A549 treated with DMSO at 1 μM for 4 hours (cell line): Measurements from ENCODE around the gene GPR34. TPM values are rescaled to one million over a fixed set of nuclear protein-coding genes. Genes with fewer than 3 reads are reported as not detected.

Source experiments
- total RNA-seq: library from RNA; stranded (reverse); fragments of 200-300 nt; extraction: Qiagen RNA extraction; gene quantifications from 5 replicates; pipeline ENCODE4 v1.2.3, GENCODE V29; 2022; ENCODE audit warnings: low read depth

GPR34 gene, protein sequence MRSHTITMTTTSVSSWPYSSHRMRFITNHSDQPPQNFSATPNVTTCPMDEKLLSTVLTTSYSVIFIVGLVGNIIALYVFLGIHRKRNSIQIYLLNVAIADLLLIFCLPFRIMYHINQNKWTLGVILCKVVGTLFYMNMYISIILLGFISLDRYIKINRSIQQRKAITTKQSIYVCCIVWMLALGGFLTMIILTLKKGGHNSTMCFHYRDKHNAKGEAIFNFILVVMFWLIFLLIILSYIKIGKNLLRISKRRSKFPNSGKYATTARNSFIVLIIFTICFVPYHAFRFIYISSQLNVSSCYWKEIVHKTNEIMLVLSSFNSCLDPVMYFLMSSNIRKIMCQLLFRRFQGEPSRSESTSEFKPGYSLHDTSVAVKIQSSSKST
- total RNA-seq = 0.07 to 0.11 TPM in 2 of 5 replicates, not detected in the others

DNA sequence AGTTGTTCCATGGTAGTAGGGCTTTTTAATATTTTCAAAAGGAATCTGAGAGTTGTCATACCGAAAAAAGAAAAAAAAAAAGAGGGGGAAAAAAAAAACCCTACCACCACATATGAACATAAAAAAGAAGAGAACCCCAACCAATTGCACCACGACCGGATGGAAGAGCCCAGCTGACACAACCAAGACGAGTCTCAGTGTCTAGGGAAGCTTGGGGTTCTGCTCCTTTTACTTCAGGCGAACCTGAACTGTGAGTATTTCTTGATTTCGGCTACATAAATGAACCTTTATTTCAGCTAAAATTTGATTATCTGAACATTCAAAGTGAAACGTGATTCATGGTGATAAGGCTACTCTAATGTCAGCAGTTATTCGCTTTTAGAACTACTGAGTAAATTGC is at the start of gene GPR34:
Gene GPR34 (plus strand): TSS at position 139 of the 400 bp plus-strand sequence. CDS start 6,661 bp downstream, outside the sequence.

DNA sequence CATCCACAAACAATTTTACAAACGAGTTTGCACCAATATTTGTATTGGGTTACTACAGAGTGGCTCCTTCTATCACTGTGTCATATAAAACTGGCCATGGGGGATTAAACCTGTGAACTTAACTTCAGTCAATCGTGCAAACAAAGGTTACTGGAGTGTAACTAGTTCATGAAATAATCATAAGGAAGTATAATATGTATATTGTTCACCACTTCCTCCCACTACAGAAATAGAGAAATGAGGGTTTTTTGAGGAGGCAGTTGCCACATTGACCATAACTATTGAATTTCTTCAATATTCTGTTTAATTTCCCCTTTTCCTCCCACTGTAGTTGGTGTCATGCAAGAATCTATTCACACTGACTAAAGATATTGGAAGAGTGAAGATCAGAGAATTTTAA is 35.1 kb downstream of the GPR34 start, which contains the start of gene GPR82:
Gene GPR82 (plus strand): TSS at position 356 of the 400 bp plus-strand sequence. CDS start 2,846 bp downstream, outside the sequence.

Other genes starting within 250 kb of the GPR34 start
- not detected in 5 replicates for gene NYX, start 241.6 kb upstream of the GPR34 start, total RNA-seq
- not detected in 5 replicates for gene GPR82, start 35.2 kb downstream of the GPR34 start, total RNA-seq
- gene CASK, start 234.6 kb downstream of the GPR34 start, total RNA-seq = 19.6 to 27.7 TPM (median 24.3 TPM) in 5 replicates